ENCODE results near the gene PPP2R2D. TPM values are rescaled to one million over a fixed set of nuclear protein-coding genes. Genes with fewer than 3 reads are reported as not detected.

PPP2R2D gene
- total RNA-seq, 1 donor from 2014 or later, result 36.9 TPM

GRCh38 chr10:131936736-131937135 is 35.9 kb downstream of the PPP2R2D start:
- TF ChIP-seq CTCF (IDR thresholded peaks at IDR 0.05; ENCODE audit: unreplicated experiment), result no peak
- Mint-ChIP-seq H3K9me3 (ENCODE audit: unreplicated experiment) (no peaks in the 10 kb centered on the region), H3K4me1 (ENCODE audit: unreplicated experiment) (peaks cover 25% of the 10 kb centered on the region), H3K4me3 (ENCODE audit: unreplicated experiment) (no peak overlapping the region), H3K36me3 (ENCODE audit: low read depth, unreplicated experiment) (peaks cover 23% of the 10 kb centered on the region), H3K27ac (ENCODE audit: unreplicated experiment) (no peak overlapping the region), H3K27me3 (ENCODE audit: unreplicated experiment) (no peaks in the 10 kb centered on the region)
- no peak for DNase-seq (ENCODE audit: low spot score)

GRCh38 chr10:131937836-131938235 is 37.0 kb downstream of the PPP2R2D start:
- H3K4me1 Mint-ChIP-seq (ENCODE audit: unreplicated experiment), result peaks cover 25% of the 10 kb centered on the region
- DNase-seq (ENCODE audit: low spot score), result no peak
- no peaks in the 10 kb centered on the region for H3K9me3 Mint-ChIP-seq (ENCODE audit: unreplicated experiment)
- no peaks in the 10 kb centered on the region for H3K27me3 Mint-ChIP-seq (ENCODE audit: unreplicated experiment)
- H3K4me3 Mint-ChIP-seq (ENCODE audit: unreplicated experiment), result no peak overlapping the region
- peaks cover 26% of the 10 kb centered on the region for H3K36me3 Mint-ChIP-seq (ENCODE audit: low read depth, unreplicated experiment)
- no peak for TF ChIP-seq CTCF (IDR thresholded peaks at IDR 0.05; ENCODE audit: unreplicated experiment)
- H3K27ac Mint-ChIP-seq (ENCODE audit: unreplicated experiment), result no peak overlapping the region

- no peak for DNase-seq (ENCODE audit: low spot score)
- Mint-ChIP-seq H3K27me3 (ENCODE audit: unreplicated experiment) (no peaks in the 10 kb centered on the region), H3K4me3 (ENCODE audit: unreplicated experiment) (no peak overlapping the region), H3K27ac (ENCODE audit: unreplicated experiment) (no peak overlapping the region), H3K4me1 (ENCODE audit: unreplicated experiment) (peaks cover 25% of the 10 kb centered on the region), H3K36me3 (ENCODE audit: low read depth, unreplicated experiment) (peaks cover 32% of the 10 kb centered on the region), H3K9me3 (ENCODE audit: unreplicated experiment) (no peaks in the 10 kb centered on the region)
- TF ChIP-seq CTCF (IDR thresholded peaks at IDR 0.05; ENCODE audit: unreplicated experiment), result no peak
Measured at GRCh38 chr10:131938681-131939080, 37.9 kb downstream of the PPP2R2D start.

GRCh38 chr10:131942455-131942854 is 41.6 kb downstream of the PPP2R2D start:
- no peak overlapping the region for H3K27ac Mint-ChIP-seq (ENCODE audit: unreplicated experiment)
- DNase-seq (ENCODE audit: low spot score), result no peak
- peaks cover 1% of the 10 kb centered on the region for H3K27me3 Mint-ChIP-seq (ENCODE audit: unreplicated experiment)

More at GRCh38 chr10:131942455-131942854, 41.6 kb downstream of the PPP2R2D start:
- H3K9me3 Mint-ChIP-seq (ENCODE audit: unreplicated experiment), result no peaks in the 10 kb centered on the region
- H3K4me3 Mint-ChIP-seq (ENCODE audit: unreplicated experiment), result no peak overlapping the region
- peaks cover 49% of the 10 kb centered on the region for H3K36me3 Mint-ChIP-seq (ENCODE audit: low read depth, unreplicated experiment)
- TF ChIP-seq CTCF (IDR thresholded peaks at IDR 0.05; ENCODE audit: unreplicated experiment), result no peak
- peaks cover 6% of the 10 kb centered on the region for H3K4me1 Mint-ChIP-seq (ENCODE audit: unreplicated experiment)

All from endothelial cell (in vitro differentiated cells).